Coronary artery (tissue), 2 donors: Measurements from ENCODE around the gene GRIK4.

Experiments used
- DNase-seq: peaks from one replicate; pipeline ENCODE4 v3.0.0-alpha.2; 2017; ENCODE audit warnings: low spot score
- H3K27ac ChIP-seq, 2 donors: fragments of 200-600 bp; sonication (generic); one replicate each; pipeline ENCODE4 v1.5.1; 2016 to 2019
- H3K4me3 ChIP-seq: fragments of 200-600 bp; sonication (generic); 2 replicates; pipeline ENCODE4 v1.5.1; 2016; ENCODE audit warnings: mild to moderate bottlenecking, moderate library complexity
- CTCF ChIP-seq: fragments of 200-600 bp; sonication (generic); IDR thresholded peaks from one replicate; pipeline ENCODE4 v1.5.1; 2019; ENCODE audit warnings: antibody characterized with exemption

GRIK4 gene

DNA sequence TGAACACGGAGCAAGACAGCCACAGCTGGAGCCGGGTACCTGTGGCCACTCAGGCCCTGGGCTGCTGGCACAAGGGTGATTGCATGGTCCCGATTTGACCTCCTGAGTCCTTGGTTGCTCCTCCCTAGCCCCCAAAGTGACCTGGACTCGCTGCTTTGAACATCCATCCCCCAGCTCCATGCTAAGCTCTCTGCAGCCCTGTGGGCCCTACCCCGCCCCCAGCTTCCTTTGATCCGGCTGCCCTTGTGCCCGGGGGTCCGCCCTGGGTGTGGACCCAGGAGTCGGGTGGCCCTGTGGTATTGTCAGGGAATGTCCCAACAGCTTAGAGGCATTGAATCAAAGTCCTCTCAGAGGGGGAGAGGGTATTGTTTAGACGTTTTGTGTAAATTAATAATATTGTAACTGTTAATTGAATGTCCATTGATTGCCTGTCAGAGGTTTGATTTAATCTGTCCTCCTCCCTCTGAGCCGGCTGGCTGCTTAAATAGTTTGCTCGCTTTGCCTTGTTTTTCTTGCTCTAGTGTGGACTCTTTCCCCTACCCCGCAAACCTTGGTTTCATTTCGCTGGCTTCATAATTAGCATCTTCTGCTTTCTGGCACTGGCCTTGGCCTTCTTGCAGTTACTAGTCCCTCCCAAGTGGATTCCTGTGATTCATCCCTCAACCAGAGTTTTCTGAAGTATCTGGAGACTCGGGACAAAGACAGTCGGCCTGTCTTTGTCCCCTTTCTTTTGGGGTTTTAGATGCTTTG is 20.7 kb downstream of the GRIK4 start:
- DNase-seq: no peak
- Histone ChIP-seq H3K27ac (no peak overlapping the region), H3K4me3 (no peak overlapping the region)
- TF ChIP-seq CTCF: no peak

- H3K27ac ChIP-seq: no peak overlapping the region
- H3K4me3 ChIP-seq: no peak overlapping the region
- DNase-seq: no peak
- TF ChIP-seq CTCF: no peak
Observed at GRCh38 chr11:120532832-120533196, 21.3 kb downstream of the GRIK4 start.

DNA sequence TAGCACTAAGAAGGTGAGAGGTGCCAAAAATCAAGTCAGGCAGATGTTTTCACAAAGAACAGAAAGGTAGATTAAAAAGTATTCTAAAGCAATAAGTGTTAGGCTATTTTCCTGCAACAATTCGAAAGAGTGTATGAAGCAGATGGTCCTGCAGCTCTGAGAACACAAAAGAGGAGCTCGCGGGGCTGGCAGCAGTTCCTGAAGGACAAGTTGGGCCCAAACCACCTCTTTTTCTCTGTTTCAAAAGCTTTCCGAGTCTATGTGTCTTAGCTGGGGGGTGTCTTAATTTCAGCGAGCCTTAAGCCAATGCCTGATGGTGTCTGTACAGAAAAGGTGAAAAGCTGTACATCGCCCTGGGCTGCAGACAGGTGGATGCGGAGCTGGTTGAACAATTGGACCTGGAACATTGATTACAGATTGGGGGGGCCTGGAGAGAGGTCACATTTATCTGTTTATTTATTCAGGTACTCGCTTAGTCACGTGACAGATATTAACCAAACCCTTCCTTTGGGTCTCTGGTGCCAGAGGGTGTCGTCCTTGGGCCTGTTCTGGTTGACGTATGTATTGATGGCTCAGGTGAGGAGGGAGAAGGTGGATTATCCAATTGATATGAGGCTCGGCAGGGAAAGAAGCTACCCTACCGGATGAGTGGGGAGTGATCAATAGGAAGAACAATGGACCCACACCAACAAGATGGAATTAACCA is 24.7 kb downstream of the GRIK4 start:
- TF ChIP-seq CTCF: no peak
- DNase-seq: no peak

DNA sequence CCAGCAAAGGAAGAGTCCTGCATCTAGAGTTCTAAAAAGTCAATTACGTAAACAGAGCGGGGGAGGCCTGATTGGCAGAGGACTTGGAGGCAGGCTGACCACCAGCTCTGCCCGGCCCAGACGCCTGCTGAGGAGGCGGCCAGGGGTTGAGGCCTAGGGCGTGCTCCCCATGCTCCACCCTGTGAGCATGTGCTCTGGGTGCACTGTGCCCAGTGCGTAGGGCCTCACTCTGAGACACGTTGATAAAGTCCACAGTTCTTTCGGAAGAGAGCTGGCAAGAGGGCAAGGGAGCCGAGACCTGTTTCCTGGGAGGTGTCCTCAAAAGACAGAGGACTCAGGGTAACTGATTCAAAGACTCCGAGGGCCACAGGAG is 25.2 kb downstream of the GRIK4 start:
- no peak overlapping the region for H3K27ac ChIP-seq
- H3K4me3 ChIP-seq: no peak overlapping the region
- no peak for DNase-seq
- TF ChIP-seq CTCF: no peak

More for the DNA sequence above, 24.7 kb downstream of the GRIK4 start:
- Histone ChIP-seq H3K4me3 (no peak overlapping the region), H3K27ac (no peak overlapping the region)

GRCh38 chr11:120537996-120538395 is 26.4 kb downstream of the GRIK4 start:
- no peak overlapping the region for H3K4me3 ChIP-seq
- TF ChIP-seq CTCF: no peak
- H3K27ac ChIP-seq: no peak overlapping the region
- no peak for DNase-seq

GRCh38 chr11:120538707-120539106 is 27.2 kb downstream of the GRIK4 start:
- no peak for TF ChIP-seq CTCF
- Histone ChIP-seq H3K4me3 (no peak overlapping the region), H3K27ac (no peak overlapping the region)
- DNase-seq: no peak
